ENCODE results near the gene CRNKL1. TPM values are rescaled to one million over a fixed set of nuclear protein-coding genes. Genes with fewer than 3 reads are reported as not detected.

CRNKL1 gene
- total RNA-seq, 1 experiment from 2014 or later: 20.4 TPM

- Histone ChIP-seq H3K27ac (ENCODE audit: low read depth, low read length) (peak overlapping the region; percentile 94), H3K36me3 (ENCODE audit: control insufficient read depth in 1 of 2, insufficient read depth in 2 of 2, low read length in 2 of 2) (no peaks in the 10 kb centered on the region), H3K4me2 (ENCODE audit: low read length) (peak overlapping the region; percentile 72), H4K20me1 (ENCODE audit: insufficient read depth) (no peaks in the 10 kb centered on the region), H3K4me1 (ENCODE audit: control insufficient read depth in 1 of 2, insufficient read depth in 2 of 2, low read length in 2 of 2) (peaks cover 32 to 44% of the 10 kb centered on the region in 2 experiments), H3K27me3 (ENCODE audit: insufficient read depth, low read length) (no peaks in the 10 kb centered on the region; the same call in 1 of the 2 replicates), H3K4me3 (replicated peaks in 1 of 2; ENCODE audit: low read depth in 1 of 2, low read length in 2 of 2) (peak overlapping the region; percentile 37 to 49), H3K9me3 (ENCODE audit: control insufficient read depth in 1 of 2, insufficient read depth in 1 of 2, low read depth in 1 of 2, low read length in 2 of 2) (no peaks in the 10 kb centered on the region), H3K9me2 (ENCODE audit: insufficient read depth) (no peaks in the 10 kb centered on the region), H3K9ac (ENCODE audit: low read length) (peak overlapping the region; percentile 62), H2AFZ (ENCODE audit: low read depth, low read length, poor library complexity, severe bottlenecking) (peak overlapping the region; percentile 62), H3K79me2 (ENCODE audit: insufficient read depth, low read length) (no peaks in the 10 kb centered on the region)
- ATAC-seq (peak; percentile 68), DNase-seq (ENCODE audit: low read depth, low spot score) (peak; percentile 40)
- ChIA-PET POLR2A (interaction anchor here (1.0 to 1.3 kb wide), 4 partner anchors 20 to 207 kb away, joined by 3 to 4 read pairs (median 3); partner anchors contain the start of gene NAA20), CTCF (interaction anchor here (0.9 to 2.8 kb wide), 9 partner anchors 8 to 211 kb away, joined by 3 to 14 read pairs (median 5); partner anchors contain the start of gene NAA20), RAD21 (ENCODE audit: low non-redundant PET in 1 of 2, low total read pairs in 2 of 2, uncharacterized antibody in 2 of 2, unreplicated experiment in 2 of 2) (interaction anchor here in 1 of 2 experiments (1.1 kb wide), 1 partner anchor 17 kb away, joined by 3 read pairs; no protein-coding TSS in a partner anchor)
- intact Hi-C loops (cut with micrococcal nuclease): no loop called here
- TF ChIP-seq SP1 (IDR thresholded peaks at IDR 0.05; ENCODE audit: low read depth) (0 out of 2 replicates have a peak, but pooled peaks have one; percentile 14), FOSL1 (IDR thresholded peaks at IDR 0.05; ENCODE audit: low read depth) (peak; percentile 53), ATF3 (IDR thresholded peaks at IDR 0.05) (no peak), POLR2AphosphoS5 (IDR thresholded peaks at IDR 0.05; ENCODE audit: low read depth, low read length) (no peak), TCF7L2 (IDR thresholded peaks at IDR 0.05; ENCODE audit: borderline replicate concordance, extremely low read depth, insufficient read depth, insufficient read length) (no peak), ZFX (IDR thresholded peaks at IDR 0.05) (no peak), EZH2phosphoT487 (IDR thresholded peaks at IDR 0.05; ENCODE audit: borderline replicate concordance) (no peak), REST (IDR thresholded peaks at IDR 0.05; ENCODE audit: low read depth) (no peak), RAD21 (IDR thresholded peaks at IDR 0.05; ENCODE audit: low read depth) (peak; percentile 8; the same call in 1 of the 2 replicates), CEBPB (IDR thresholded peaks at IDR 0.05; ENCODE audit: low read depth) (no peak), ZNF274 (IDR thresholded peaks at IDR 0.05; ENCODE audit: low read depth, low read length) (no peak), EZH2 (IDR thresholded peaks at IDR 0.05) (no peak), CBX3 (IDR thresholded peaks at IDR 0.05; ENCODE audit: low read depth) (no peak), MAX (IDR thresholded peaks at IDR 0.05) (0 out of 2 replicates have a peak, but pooled peaks have one; percentile 2), JUND (IDR thresholded peaks at IDR 0.05) (peak; percentile 42)
- TF ChIP-seq, protein P1, sequence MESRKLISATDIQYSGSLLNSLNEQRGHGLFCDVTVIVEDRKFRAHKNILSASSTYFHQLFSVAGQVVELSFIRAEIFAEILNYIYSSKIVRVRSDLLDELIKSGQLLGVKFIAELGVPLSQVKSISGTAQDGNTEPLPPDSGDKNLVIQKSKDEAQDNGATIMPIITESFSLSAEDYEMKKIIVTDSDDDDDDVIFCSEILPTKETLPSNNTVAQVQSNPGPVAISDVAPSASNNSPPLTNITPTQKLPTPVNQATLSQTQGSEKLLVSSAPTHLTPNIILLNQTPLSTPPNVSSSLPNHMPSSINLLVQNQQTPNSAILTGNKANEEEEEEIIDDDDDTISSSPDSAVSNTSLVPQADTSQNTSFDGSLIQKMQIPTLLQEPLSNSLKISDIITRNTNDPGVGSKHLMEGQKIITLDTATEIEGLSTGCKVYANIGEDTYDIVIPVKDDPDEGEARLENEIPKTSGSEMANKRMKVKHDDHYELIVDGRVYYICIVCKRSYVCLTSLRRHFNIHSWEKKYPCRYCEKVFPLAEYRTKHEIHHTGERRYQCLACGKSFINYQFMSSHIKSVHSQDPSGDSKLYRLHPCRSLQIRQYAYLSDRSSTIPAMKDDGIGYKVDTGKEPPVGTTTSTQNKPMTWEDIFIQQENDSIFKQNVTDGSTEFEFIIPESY (IDR thresholded peaks at IDR 0.05; ENCODE audit: extremely low read depth, insufficient replicate concordance, low read length): no peak
- no TSS peak for BruUV-seq (replicated peaks)
Measured at GRCh38 chr20:19993958-19994669, 58.2 kb downstream of the CRNKL1 start.
